Endothelial cell of umbilical vein (primary cell): Measurements from ENCODE around the gene UTS2. TPM values are rescaled to one million over a fixed set of nuclear protein-coding genes. Genes with fewer than 3 reads are reported as not detected.

ENCODE experiments used
- BruUV-seq: library from RNA; stranded (reverse); fragments of 400-500 nt; replicated peaks from 2 replicates; lab custom pipeline; 2021; lab: Mats Ljungman, UMichigan
- CTCF ChIA-PET: fragments of 300-600, 350-600 bp; sonication (Branson Sonifier 250); formaldehyde crosslinking; loops from one replicate; lab custom pipeline; 2021; ENCODE audit warnings: antibody characterized with exemption, inconsistent platforms; lab: Charles Lee
- POLR2A ChIA-PET: fragments of 300-600, 350-600 bp; sonication (Branson Sonifier 250); formaldehyde crosslinking; loops from one replicate; lab custom pipeline; 2021; ENCODE audit warnings: antibody characterized with exemption, inconsistent platforms; lab: Charles Lee
- DNase-seq: peaks from one replicate; pipeline ENCODE4 v3.0.0-alpha.2; 2011; ENCODE audit warnings: low read depth, low spot score
- FAIRE-seq: peaks from 2 replicates; lab custom pipeline; 2011; peaks lifted over from hg19 to GRCh38; lab: Jason Lieb, UNC
- H2AFZ ChIP-seq: 2 replicates; pipeline ENCODE4 v1.6.0; 2012; ENCODE audit warnings: low read depth, low read length, control low read depth, inconsistent platforms
- H3K27ac ChIP-seq: 2 replicates; pipeline ENCODE4 v1.5.1; 2011; ENCODE audit warnings: low read depth, mild to moderate bottlenecking, control low read depth, low read length, moderate library complexity; ENCODE audit not compliant: insufficient read depth
- H3K27me3 ChIP-seq, 2 experiments: 2 replicates each; pipeline versions ENCODE4 v1.6.0 to v1.6.1; 2011; ENCODE audit warnings: low read length in 2 of 2, mixed read lengths in 1 of 2; ENCODE audit not compliant: control insufficient read depth in 2 of 2, insufficient read depth in 2 of 2
- H3K36me3 ChIP-seq, 2 experiments: 2 replicates in 1 of 2; 3 replicates in 1 of 2; pipeline ENCODE4 v1.5.1; 2011; ENCODE audit warnings: low read length in 2 of 2, mild to moderate bottlenecking in 1 of 2, moderate library complexity in 1 of 2; ENCODE audit not compliant: control insufficient read depth in 2 of 2, insufficient read depth in 2 of 2; ENCODE audit errors: extremely low read depth in 1 of 2
- H3K4me1 ChIP-seq: 3 replicates; pipeline ENCODE4 v1.5.1; 2011; ENCODE audit warnings: mild to moderate bottlenecking, low read length; ENCODE audit not compliant: control insufficient read depth, insufficient read depth; ENCODE audit errors: extremely low read depth
- H3K4me2 ChIP-seq: 2 replicates; pipeline ENCODE4 v1.6.1; 2011; ENCODE audit warnings: low read length, control low read depth, mixed read lengths; ENCODE audit not compliant: insufficient read depth
- H3K4me3 ChIP-seq, 3 experiments: fragments of 200-600 bp in 1 of 3; sonication (generic), shearing (Covaris generic) in 1 of 3; replicated peaks in 1 of 3; 2 replicates each; pipeline ENCODE4 v1.5.1; 2011 to 2016; ENCODE audit warnings: control low read depth in 3 of 3, low read length in 3 of 3, mild to moderate bottlenecking in 2 of 3, inconsistent platforms in 1 of 3, low read depth in 1 of 3, moderate library complexity in 1 of 3; ENCODE audit not compliant: insufficient read depth in 1 of 3
- H3K79me2 ChIP-seq: 2 replicates; pipeline ENCODE4 v1.6.0; 2012; ENCODE audit warnings: low read length, inconsistent platforms; ENCODE audit not compliant: control insufficient read depth, insufficient read depth
- H3K9ac ChIP-seq: replicated peaks from 2 replicates; pipeline ENCODE3; 2011; ENCODE audit warnings: low read length, control low read depth; ENCODE audit not compliant: insufficient read depth; ENCODE audit errors: extremely low read depth
- H3K9me1 ChIP-seq: replicated peaks from 3 replicates; pipeline ENCODE4 v1.6.0; 2011; ENCODE audit warnings: mild to moderate bottlenecking, low read length; ENCODE audit not compliant: control insufficient read depth, insufficient read depth; ENCODE audit errors: extremely low read depth
- H3K9me3 ChIP-seq: replicated peaks from 2 replicates; pipeline ENCODE4 v1.5.1; 2012; ENCODE audit warnings: low read length, inconsistent platforms; ENCODE audit not compliant: control insufficient read depth, insufficient read depth
- H4K20me1 ChIP-seq: replicated peaks from 2 replicates; pipeline ENCODE3; 2011; ENCODE audit warnings: mild to moderate bottlenecking, low read length; ENCODE audit not compliant: control insufficient read depth, insufficient read depth; ENCODE audit errors: extremely low read depth
- CTCF ChIP-seq, 2 donors: IDR thresholded peaks; 1 replicate in 1 of 2; 2 replicates in 1 of 2; pipeline ENCODE4 v1.5.1; 2011; ENCODE audit warnings: low read length in 2 of 2, mild to moderate bottlenecking in 2 of 2, moderate library complexity in 2 of 2, control low read depth in 1 of 2, inconsistent platforms in 1 of 2, low read depth in 1 of 2; ENCODE audit not compliant: insufficient read depth in 1 of 2; ENCODE audit errors: extremely low read depth in 1 of 2
- EZH2 ChIP-seq: IDR thresholded peaks from 2 replicates; pipeline ENCODE4 v1.6.1; 2012; ENCODE audit warnings: borderline replicate concordance, low read depth, mild to moderate bottlenecking, moderate library complexity, low read length, inconsistent platforms; ENCODE audit not compliant: severe bottlenecking
- FOS ChIP-seq: IDR thresholded peaks from 2 replicates; pipeline ENCODE4 v1.6.1; 2011; ENCODE audit warnings: mild to moderate bottlenecking, low read length, moderate library complexity, borderline replicate concordance; ENCODE audit not compliant: insufficient read depth
- GATA2 ChIP-seq: IDR thresholded peaks from 2 replicates; pipeline ENCODE4 v1.7.0; 2011; ENCODE audit warnings: low read depth, mild to moderate bottlenecking, moderate library complexity, mixed read lengths, low read length; ENCODE audit not compliant: insufficient read length, insufficient read depth
- JUN ChIP-seq: IDR thresholded peaks from 2 replicates; pipeline ENCODE4 v1.6.1; 2011; ENCODE audit warnings: borderline replicate concordance, low read depth; ENCODE audit not compliant: insufficient read length, insufficient read depth
- MAX ChIP-seq: IDR thresholded peaks from 2 replicates; pipeline ENCODE4 v1.6.1; 2011; ENCODE audit not compliant: insufficient read depth, insufficient read length
- MYC ChIP-seq: IDR thresholded peaks from one replicate; pipeline ENCODE4 v1.6.1; 2011; ENCODE audit warnings: mild to moderate bottlenecking, low read depth, low read length
- POLR2AphosphoS5 ChIP-seq: IDR thresholded peaks from 2 replicates; pipeline ENCODE4 v1.6.1; 2012; ENCODE audit warnings: low read depth, mild to moderate bottlenecking, control low read depth, low read length, moderate library complexity; ENCODE audit not compliant: insufficient read depth
- dilution Hi-C: fragments of 300-500 bp; cut with MboI; formaldehyde crosslinking; loops from one replicate; pipeline ENCODE4 v1.15.0; 2019; ENCODE audit warnings: low sequenced_read_pairs; ENCODE audit not compliant: extremely low pct_ligation_motif_present
- intact Hi-C: fragments of 100-400 bp; cut with micrococcal nuclease; formaldehyde crosslinking; loops from one replicate; pipeline ENCODE4 v1.10.0; 2022
- polyA plus RNA-seq, 4 experiments: library from polyadenylated mRNA; depleted of rRNA in 3 of 4; stranded (reverse) in 3 of 4; unstranded in 1 of 4; fragments of >200 nt; gene quantifications; 2 replicates each; pipeline versions ENCODE4 v1.2.1 to v1.2.3, GENCODE V29; 2011 to 2012; ENCODE audit warnings: missing spikeins in 1 of 4
- total RNA-seq: library from RNA; stranded (reverse); gene quantifications from 2 replicates; pipeline ENCODE4 v1.2.3, GENCODE V29; 2021

Gene UTS2
- total and polyA plus RNA-seq, 2 donors (not counting 3 experiments of a cell fraction or from before 2014, with no cell fraction given): not detected

GRCh38 chr1:7826363-7826762 lies 26.5 kb downstream of the UTS2 start:
- Histone ChIP-seq H3K27me3 (no peaks in the 10 kb centered on the region), H3K9ac (peak overlapping the region; percentile 33), H3K9me3 (no peaks in the 10 kb centered on the region), H3K4me1 (no peaks in the 10 kb centered on the region), H3K4me3 (peak overlapping the region in 1 of 3 experiments; percentile 75), H2AFZ (no peak overlapping the region), H3K9me1 (no peaks in the 10 kb centered on the region), H3K36me3 (no peaks in the 10 kb centered on the region), H4K20me1 (no peaks in the 10 kb centered on the region), H3K27ac (no peak overlapping the region), H3K79me2 (no peaks in the 10 kb centered on the region), H3K4me2 (peak overlapping the region; percentile 73)
- TF ChIP-seq JUN (no peak), FOS (no peak), MYC (no peak), GATA2 (no peak), MAX (no peak), POLR2AphosphoS5 (no peak), CTCF (IDR thresholded peaks at IDR 0.05; ENCODE audit: extremely low read depth in 1 of 2, insufficient read depth in 1 of 2, low read depth in 1 of 2, low read length in 2 of 2) (no peak), EZH2 (no peak)
- BruUV-seq: no TSS peak
- ChIA-PET CTCF (no interaction called here), POLR2A (no interaction called here)
- FAIRE-seq: no peak
- no peak for DNase-seq
- intact Hi-C loops: no loop called here
- dilution Hi-C loops: no loop called here
